Omental fat pad (tissue), 4 donors: ENCODE data around the gene RANBP3L. TPM values are rescaled to one million over a fixed set of nuclear protein-coding genes. Genes with fewer than 3 reads are reported as not detected.

Experiments
- ATAC-seq: fragments of 150-250 bp; one replicate; pipeline ENCODE4 v1.9.1; 2016; ENCODE audit warnings: mild to moderate bottlenecking, moderate library complexity; ENCODE audit not compliant: low FRiP score
- DNase-seq: peaks from one replicate; pipeline ENCODE4 v3.0.0-alpha.2; 2019; ENCODE audit warnings: low spot score
- total RNA-seq, 4 donors: library from RNA; depleted of rRNA; stranded (reverse); fragments of >200 nt; gene quantifications; one replicate each; pipeline ENCODE4 v1.1.0, GENCODE V29; 2016
- TF ChIP-seq, protein P1 (sequence below), 3 donors: fragments of 450-650 bp; IDR thresholded peaks; one replicate each; pipeline ENCODE4 v1.5.1; 2016 to 2017; ENCODE audit warnings: antibody characterized with exemption in 3 of 3, mild to moderate bottlenecking in 3 of 3, moderate library complexity in 2 of 3

Gene RANBP3L
- total RNA-seq, 4 donors from 2014 or later: 0.50 to 10.6 (median 2.8) TPM

DNA sequence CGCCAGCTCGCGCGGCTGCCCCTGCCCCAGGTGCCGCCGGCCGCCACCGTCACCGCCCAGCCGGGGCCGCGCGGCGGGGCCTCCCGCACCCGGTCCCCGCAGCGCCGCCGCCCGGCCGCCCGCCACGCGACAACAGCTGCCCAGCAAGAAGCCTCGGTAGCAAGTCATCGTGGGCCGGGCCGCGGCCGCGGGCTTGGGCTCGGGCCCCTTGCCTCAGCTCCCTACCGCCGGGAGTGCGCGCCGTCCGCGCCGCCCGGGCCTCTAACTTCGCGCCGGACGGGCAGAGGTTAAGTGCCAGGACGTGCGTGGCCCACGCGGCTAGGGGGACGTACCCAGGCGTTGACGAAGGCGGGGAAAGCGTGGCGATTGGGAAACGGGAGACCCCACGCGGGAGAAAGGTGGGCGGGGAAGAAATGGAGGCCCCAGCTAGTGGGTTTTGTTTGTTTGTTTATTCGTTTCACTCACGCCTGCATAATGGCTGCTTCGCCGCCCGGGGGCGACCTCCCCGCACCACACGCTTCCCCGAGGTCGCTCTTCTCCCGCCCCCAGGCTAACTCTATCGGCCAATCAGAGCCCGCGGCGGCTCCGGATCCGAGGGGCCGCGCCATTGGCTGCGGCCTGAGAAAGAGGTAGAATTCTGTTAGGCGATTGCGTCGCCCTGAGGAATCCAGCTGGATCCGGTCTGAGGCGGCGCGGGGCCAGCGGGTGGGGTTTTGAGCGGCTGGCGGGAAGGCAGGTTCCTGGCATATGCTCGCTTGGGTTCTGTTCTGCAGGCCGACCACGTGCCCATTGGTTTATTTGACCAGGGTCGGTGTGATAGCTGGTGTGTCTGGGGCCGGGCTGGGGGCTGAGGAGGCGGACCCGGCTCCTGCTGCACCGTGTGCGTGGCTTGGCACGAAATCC is 59.8 kb downstream of the RANBP3L start, which contains the start of gene NADK2:
Gene NADK2 (minus strand): TSS at position 295 of the 903 bp plus-strand sequence. CDS start 127 bp downstream, at position 168.
- TF ChIP-seq, protein P1, sequence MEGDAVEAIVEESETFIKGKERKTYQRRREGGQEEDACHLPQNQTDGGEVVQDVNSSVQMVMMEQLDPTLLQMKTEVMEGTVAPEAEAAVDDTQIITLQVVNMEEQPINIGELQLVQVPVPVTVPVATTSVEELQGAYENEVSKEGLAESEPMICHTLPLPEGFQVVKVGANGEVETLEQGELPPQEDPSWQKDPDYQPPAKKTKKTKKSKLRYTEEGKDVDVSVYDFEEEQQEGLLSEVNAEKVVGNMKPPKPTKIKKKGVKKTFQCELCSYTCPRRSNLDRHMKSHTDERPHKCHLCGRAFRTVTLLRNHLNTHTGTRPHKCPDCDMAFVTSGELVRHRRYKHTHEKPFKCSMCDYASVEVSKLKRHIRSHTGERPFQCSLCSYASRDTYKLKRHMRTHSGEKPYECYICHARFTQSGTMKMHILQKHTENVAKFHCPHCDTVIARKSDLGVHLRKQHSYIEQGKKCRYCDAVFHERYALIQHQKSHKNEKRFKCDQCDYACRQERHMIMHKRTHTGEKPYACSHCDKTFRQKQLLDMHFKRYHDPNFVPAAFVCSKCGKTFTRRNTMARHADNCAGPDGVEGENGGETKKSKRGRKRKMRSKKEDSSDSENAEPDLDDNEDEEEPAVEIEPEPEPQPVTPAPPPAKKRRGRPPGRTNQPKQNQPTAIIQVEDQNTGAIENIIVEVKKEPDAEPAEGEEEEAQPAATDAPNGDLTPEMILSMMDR (IDR thresholded peaks at IDR 0.05): peak in 2 of 3 donors; percentile 20 to 58
- DNase-seq (peak; percentile 80), ATAC-seq (peak; percentile 97)

DNA sequence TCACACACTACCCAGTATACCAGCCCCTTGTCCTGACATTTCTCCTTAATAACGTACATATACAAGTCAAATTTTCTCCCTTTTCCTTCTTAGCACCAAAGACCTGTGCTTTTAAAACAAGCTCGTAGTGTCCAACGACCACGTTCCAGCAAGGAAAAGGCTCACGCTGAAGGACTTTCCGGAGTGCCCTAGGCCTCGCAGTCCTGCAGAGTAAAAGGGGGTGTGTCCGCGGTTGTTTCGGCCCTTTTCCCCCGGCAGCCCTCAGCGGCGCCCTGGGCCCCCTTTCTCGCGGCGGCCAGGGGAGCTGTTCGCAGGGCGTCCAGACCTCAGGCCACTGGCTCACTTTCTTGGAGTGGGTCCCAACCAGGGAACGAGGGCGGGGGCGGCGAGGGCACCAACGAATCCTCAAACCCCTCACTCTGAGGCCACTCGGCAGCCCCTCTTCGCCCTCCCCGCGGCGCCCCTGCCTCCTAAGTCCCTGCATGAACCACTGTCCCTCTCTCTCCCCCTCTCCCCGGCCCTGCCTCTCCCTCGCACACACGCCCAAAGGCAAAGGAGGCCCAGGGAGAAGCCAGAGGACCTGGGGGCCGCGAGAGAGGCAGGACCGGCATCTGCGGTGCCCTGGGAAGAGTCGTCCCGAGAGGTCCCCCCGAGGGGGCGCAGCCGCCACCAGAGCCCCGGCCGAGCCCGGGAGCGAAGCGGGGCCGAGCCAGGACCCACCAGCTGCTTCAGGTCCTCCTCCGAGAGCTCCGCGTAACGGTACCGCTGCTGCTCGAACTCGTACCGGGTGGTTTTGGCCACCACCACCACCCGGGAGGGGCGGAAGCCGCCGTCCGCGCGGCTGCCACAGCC is 60.7 kb downstream of the RANBP3L start:
- TF ChIP-seq, protein P1 (IDR thresholded peaks at IDR 0.05): no peak
- ATAC-seq (peak; percentile 32), DNase-seq (peak; percentile 37)

DNA sequence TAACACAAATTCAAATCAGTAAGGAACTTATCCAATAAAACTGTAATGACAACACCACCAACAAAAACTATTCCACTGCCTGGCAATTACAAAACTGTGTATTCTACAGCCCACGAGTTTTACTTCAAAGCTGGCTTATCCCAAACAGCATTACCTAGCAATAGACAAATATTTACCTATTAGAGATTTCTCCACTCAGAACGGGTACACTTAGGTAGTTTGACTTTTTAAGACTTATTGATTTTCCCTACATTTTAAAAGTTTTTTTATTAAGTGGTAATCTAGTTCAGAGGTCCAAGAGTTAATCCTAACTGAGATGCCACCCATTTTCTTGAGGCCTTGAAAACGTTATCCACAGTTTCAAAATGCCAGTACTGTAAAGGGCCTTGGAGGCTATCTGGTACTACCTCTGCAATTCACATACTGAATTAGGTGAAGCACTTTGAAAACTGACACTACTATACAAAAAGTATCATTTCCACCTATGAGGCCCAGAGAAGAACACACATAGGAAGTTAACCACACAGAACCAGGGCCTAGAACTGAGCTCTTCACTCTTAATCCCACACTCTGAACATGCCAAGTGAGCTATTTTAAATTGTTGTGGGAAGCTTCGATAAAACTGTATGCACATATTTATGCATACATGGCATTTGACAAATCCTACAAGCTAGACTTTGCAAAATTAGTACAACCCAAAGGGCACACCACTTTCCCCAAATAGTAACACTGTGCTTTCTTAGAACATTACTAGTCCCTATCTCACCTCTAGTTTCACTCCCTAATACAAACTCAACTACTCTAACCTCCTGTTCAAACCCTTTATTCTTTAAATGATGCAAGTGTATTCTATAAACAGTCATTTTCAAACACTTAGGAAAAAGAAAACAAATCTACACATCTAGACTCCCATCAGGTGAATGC is 62.1 kb downstream of the RANBP3L start:
- TF ChIP-seq, protein P1 (IDR thresholded peaks at IDR 0.05): no peak
- DNase-seq (no peak), ATAC-seq (no peak)

DNA sequence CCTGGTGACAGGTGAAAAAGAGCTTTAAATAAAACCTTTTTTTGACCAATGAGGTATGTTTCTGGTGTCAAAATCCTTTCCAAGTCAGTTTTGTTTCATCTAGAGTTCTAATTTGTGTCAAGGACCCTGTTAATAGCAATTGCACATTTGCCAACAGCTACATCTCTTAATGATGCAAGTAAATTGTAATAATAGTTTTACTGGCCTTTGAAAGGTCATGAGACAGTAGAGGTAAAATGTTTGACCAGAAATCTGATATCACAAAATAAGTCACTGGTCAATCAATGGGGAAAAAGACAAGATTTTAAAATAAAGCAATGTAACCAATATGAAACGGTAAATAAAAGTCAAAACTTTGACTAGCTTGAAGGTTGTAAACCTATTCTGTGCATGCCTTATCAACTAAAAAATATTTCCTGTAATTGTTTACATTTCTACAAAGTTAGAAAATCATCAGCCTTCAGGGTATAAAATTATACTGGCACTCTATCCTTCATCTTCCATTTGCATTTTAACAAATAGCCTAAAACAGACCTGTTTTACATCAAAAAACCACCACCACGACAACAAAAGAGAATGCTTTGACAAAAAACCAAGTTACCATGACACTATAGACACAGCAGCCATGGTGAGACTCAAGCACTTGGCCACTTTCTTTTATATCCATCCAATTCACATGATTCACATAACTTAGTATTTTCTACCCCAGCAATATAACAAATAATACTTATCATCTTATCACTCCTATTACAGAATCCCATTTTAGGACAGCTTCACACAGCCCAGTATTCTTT is 63.0 kb downstream of the RANBP3L start:
- TF ChIP-seq, protein P1 (IDR thresholded peaks at IDR 0.05): no peak
- ATAC-seq (no peak), DNase-seq (no peak)

DNA sequence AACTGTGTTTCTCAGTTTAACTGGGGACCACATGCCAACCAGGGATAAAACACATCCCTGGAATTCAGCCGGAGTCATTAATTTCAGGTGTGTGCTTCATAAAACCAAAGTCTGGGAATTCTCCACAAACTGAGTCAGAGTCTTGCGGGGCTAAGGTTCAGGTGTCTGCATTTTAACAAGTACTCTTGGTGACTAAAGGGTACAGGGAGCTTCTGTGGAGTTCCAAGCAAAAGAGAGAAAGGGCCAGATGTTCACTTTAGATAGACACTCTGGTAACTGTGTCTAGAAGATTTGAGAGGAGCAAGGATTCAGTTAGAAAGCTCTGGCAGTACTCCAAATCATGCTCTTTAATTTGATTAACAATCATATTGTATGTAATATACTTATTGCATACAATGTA is 64.0 kb downstream of the RANBP3L start:
- DNase-seq: no peak
- ATAC-seq: no peak
- TF ChIP-seq, protein P1 (IDR thresholded peaks at IDR 0.05): no peak
